Measurements from ENCODE around the gene CRYBA4.
"Not testable (repeated sequence)": the region's sequence is repeated elsewhere in the genome, so short reads cannot be mapped to it uniquely, and the experiment has no call there.

Gene CRYBA4

DNA sequence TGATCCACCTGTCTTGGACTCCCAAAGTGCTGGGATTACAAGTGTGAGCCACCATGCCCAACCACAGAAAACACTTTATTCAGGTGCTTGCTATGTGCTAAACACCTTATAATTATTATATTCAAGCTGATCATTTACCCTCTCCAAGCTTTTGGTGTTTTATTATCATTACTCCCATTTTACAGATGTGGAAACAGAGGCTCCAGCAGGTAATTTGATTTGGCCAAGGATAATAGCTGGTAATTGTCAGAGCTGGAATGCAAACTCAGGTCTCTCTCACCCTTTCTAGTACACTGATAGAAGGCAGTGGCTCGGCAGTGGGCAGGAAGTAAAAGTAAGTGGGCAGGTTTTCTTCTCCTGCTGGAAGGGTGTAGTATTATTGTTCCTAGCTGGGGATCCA lies 28.0 kb upstream of the CRYBA4 start:
- DNase-seq (ENCODE audit: low read depth in 1 of 2, low spot score in 1 of 2) = no peak

DNA sequence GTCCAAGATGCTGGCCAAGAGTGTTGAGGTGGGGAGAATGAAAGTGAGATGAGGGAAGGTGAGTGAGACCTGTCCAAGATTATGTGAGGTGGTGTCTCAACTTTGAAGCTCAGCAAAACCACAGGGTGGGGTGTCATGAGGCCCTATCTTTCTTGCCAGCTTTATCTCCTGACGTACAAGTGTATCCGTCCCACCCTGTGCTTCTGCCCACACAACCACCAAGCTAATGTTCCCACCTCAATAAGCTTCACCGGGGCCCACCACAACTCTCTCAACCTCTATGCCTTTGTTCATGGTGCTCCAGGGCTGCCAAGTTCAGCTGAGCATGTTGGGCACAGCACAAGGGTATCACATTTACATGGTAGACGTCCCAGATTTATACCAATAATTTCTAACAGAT lies 24.7 kb upstream of the CRYBA4 start:
- DNase-seq (ENCODE audit: low read depth in 1 of 2, low spot score in 1 of 2) = no peak

DNA sequence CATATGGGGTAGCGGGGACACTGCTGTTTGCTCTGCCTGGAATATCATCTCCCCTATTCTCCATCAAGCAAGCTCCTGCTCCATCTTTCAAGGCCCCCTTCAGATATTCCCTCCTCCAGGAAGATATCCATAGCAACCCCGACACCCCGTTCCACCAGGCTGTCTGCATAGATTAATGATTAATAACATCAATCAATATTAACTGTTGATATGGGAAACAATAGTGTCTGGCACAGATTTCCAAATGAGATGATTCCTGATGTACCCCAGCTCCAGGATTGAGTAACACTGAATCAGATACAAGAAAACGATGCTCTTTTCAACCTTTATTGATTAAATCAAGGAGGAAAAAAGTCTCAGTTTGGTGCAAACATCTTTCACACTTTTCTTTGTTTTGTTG lies 24.3 kb upstream of the CRYBA4 start:
- no peak for DNase-seq (ENCODE audit: low read depth in 1 of 2, low spot score in 1 of 2)

DNA sequence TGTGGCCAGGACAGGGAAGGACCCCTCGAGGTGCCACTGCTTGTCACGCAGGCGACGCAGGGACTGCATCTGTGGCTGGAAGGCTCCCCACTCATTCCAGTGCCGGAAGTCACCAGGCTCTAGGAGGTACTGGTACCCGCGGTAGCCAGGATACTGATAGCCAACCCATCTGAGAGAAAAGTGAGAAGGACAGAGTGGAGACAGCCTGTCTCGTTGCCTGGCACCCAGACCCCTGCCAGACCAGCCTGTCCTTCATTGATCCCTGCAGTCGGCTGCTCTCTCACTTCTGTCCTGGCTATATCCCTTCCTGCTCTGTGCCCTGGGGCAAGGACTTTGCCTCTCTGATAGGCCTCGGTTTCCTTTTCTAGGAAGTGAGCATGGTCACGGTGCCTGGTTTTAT lies 22.3 kb upstream of the CRYBA4 start:
- no peak for DNase-seq (ENCODE audit: low read depth in 1 of 2, low spot score in 1 of 2)

DNA sequence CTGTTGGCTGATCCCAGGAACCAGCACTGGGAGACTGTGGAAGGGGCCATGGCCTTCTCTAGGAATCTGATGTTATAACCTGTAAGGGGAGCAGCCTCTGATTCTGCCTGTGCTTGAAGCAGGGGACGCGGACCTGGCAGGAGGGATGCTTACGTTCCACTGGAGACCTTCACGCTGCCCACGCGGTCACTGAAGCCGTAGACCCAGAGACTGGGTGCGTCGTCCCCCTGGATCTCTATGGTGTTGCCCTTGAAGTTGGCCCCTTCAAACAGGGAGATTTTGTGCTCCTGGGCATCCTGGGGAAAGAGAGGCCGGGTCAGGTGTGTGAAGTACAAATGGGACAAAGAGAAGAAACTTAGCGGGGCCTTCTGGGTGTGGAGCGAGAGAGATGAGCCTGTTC lies 20.0 kb upstream of the CRYBA4 start:
- DNase-seq (ENCODE audit: low read depth in 1 of 2, low spot score in 1 of 2) = no peak

DNA sequence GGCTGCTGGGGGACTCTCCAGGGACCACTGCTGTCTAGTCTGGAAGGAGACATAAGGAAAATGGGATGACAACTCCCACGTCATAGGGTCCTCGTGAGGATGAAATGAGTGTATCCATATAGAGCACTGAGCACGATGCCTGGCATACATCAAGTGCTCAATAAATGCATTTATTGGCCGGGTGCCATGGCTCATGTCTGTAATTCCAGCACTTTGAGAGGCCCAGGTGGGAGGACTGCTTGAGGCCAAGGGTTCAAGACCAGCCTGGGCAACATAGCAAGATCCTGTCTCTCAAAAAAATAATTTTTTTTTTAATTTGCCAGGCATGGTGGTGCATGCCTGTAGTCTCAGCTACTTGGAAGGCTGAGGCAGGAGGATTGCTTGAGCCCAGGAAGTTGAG lies 19.6 kb upstream of the CRYBA4 start:
- no peak for DNase-seq (ENCODE audit: low read depth in 1 of 2, low spot score in 1 of 2)

DNA sequence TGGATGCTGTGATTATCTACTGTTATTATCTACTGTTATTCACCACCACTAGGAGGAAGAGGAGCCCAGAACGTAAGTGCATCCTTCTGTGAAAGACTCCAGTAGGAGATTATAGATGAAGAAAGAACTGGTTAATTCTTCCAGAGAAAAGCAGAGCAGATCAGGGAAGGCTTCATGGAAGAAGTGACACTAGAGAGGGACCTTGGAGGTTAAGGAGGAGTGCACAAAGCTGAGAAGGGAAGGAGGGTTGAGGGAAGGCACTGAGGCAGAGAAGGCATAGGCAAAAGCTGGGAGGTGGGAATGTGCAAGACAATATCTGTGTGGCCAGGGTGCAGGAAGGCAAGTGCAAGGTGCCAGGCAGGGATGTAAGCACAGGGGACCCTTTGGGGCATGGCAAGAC lies 17.4 kb upstream of the CRYBA4 start:
- DNase-seq (ENCODE audit: low read depth in 1 of 2, low spot score in 1 of 2) = no peak

DNA sequence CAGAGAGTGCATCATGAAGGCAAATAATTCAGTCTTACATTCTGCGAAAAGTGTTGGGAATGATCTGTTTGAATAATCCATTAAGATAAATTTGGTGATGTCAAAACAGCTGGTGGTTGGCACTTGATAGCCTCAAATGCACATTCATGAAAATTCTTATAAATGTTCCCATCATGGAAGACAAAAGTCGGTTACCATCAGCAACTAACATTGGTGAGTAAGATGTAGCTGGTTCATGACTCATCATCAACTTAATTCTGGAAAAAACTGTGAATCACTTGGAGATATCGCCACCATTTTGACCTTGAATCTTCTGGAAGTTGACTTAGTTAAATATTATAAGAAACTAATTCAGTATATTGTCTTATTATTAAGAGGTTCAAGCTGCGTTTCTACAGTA lies 15.2 kb upstream of the CRYBA4 start:
- DNase-seq (ENCODE audit: low read depth in 1 of 2, low spot score in 1 of 2) = no peak

DNA sequence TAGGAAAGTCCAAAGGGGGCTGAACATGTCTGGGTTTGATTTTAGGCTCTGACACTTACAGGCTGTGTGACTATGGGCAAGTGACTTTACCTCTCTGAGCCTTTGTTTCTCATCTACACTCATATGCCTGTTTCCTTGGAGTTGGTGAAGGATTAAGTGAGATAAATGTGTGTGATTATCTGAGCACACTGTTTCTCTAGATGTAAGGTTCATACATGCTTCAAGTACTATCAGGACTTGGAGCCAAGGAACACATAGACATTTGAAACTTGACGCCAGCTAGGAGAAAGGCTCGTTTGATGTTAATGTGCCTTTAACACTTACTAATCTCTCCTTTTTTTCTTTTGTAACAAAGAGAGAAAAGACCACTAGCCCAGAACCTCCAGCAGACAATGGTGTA lies 13.6 kb upstream of the CRYBA4 start:
- no peak for DNase-seq (ENCODE audit: low read depth in 1 of 2, low spot score in 1 of 2)

DNA sequence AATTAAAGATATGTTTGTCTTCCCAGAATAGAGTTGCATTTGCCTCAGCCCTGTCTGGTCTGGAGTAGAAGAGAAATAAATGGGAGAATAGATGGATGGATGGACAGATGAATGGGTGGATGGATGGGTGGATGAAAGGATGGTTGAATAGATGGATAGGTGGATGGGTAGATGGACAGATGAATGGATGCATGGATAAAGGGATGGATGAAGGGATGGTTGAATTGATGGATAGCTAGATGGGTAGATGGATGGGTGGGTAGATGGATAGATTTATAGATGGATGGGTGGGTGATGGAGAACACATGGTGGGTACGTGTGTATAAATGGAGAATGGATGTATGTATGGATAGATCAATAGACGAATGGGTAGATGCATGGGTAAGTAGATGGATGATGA lies 12.5 kb upstream of the CRYBA4 start:
- DNase-seq (ENCODE audit: low read depth in 1 of 2, low spot score in 1 of 2) = no peak

DNA sequence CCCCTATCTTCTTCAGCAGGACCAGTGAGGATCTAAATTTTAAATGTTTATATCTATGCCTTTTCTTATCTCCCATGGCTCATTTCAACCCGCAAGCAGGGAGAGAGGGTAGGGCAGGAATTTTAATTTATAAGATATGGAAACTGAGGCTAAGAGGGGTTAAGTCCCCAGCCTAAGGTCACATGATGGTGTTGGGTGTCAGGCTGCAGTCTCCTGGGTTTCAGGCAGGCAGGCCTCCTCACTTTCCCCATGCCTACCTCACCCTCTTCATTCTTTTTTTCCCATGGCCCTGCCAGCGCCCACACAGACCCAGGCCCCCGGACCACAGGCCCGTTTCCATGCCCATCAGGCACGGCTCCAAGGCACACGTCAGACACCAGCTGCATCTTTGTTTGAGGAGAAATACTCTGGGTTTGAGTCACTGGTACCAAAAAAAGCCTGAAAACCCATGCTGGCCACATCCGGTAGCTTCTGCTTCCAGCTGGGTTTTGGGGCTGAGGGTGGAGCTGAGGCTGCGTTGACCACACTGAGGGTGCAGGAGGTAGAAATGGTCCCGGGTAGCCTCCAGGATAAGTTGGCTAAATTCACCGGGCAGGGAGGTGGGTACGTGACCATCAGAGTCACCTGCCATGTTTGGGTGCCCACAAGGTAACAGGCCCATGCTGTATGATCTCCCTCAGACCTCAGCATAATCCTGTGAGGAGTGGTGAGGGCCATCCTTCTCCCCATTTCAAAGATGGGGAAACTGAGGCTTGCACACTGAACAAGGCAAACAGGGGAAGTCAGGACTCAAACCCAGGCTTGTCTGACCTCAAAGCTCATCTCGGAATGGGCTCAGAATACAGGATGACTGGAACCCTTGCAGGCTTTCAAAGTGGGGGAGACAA lies 11.4 kb upstream of the CRYBA4 start:
- DNase-seq (ENCODE audit: low read depth in 1 of 2, low spot score in 1 of 2) = no peak

DNA sequence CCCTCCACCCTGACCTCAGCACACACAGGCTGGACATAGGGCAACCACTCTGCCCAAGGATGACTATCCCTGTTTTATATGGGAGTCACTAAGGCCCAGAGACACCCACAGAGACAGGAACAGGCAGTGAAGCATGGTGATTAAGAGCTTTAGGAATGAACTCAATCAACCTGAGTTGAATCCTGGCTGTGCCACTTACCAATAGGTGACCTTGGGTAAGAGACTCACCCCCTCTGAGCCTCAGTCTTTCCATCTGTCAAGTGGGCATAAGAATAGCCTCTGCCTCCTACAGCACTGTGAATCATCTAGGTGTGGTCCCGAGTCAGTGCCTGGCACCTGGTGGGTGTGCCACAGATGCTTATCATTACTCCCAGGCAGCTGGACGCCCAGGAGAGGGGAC lies 10.8 kb upstream of the CRYBA4 start:
- DNase-seq (ENCODE audit: low read depth in 1 of 2, low spot score in 1 of 2) = no peak

DNA sequence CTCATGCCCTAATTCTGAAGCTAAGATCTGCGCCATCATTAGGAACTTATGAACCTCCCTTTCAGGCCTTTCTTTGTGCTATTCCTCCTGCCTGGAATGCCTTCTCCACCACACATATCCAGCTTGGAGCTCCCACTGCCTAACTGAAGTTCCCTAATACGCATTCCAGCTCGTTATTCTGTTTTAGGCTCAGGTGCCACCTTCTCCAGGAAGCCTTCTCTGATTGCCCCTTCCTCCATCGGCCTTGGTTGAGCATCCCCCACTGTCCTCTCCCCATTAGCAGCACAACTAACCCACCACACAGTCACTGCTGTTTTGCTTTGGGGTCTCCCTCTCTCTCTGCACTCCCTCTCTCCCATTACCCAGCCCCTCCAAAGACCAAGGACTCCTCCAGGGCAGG lies 9.1 kb upstream of the CRYBA4 start:
- DNase-seq (ENCODE audit: low read depth in 1 of 2, low spot score in 1 of 2) = no peak

DNA sequence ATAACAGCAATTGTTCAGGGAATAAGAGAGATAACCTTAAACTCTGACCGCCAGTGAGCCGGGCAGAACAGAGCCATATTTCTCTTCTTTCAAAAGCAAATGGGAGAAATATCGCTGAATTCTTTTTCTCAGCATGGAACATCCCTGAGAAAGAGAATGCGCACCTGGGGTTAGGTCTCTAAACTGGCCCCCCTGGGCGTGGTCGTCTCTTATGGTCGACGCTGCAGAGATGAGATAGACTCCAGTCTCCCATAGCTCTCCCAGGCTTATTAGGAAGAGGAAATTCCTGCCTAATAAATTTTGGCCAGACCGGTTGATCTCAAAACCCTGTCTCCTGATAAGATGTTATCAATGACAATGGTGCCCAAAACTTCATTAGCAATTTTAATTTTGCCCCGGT lies 8.0 kb upstream of the CRYBA4 start:
- DNase-seq (ENCODE audit: low read depth in 1 of 2, low spot score in 1 of 2) = not testable (repeated sequence)

DNA sequence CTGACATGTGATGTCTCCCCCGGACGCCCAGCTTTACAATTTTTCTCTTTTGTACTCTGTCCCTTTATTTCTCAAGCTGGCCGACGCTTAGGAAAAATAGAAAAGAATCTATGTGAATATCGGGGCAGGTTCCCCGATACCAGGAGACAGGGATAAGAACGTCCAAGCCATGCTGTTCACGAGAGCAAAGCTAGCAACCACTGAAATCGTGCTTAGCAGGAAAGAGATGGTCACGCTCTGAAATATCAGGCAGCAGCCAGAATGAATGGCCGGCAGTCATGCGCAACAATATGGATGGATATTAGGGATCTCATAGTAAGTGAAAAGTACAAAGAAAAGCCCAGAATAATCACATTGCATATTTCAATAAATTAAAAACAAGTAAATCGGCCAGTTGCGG lies 7.4 kb upstream of the CRYBA4 start:
- no peak for DNase-seq (ENCODE audit: low read depth in 1 of 2, low spot score in 1 of 2)

DNA sequence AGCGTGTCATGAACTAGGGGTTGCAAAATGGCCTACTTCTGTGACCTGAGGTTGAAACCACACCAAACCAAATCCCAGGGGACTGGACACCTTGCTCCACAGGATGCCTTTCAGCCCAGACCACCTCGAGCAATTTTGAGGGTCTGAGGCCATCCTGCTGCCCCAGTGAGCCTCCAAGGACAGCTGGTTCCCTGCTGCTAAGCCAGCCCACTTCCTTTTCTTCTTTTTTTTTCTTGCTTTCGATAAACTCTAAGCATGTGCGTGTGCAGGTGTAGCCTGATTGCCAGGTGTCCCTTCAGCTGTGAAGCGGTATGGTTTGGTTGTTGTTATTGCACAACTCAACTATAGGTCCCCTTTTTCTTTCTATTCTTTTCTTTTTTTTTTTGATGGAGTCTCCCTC lies 6.6 kb upstream of the CRYBA4 start:
- DNase-seq (ENCODE audit: low read depth in 1 of 2, low spot score in 1 of 2) = no peak

DNA sequence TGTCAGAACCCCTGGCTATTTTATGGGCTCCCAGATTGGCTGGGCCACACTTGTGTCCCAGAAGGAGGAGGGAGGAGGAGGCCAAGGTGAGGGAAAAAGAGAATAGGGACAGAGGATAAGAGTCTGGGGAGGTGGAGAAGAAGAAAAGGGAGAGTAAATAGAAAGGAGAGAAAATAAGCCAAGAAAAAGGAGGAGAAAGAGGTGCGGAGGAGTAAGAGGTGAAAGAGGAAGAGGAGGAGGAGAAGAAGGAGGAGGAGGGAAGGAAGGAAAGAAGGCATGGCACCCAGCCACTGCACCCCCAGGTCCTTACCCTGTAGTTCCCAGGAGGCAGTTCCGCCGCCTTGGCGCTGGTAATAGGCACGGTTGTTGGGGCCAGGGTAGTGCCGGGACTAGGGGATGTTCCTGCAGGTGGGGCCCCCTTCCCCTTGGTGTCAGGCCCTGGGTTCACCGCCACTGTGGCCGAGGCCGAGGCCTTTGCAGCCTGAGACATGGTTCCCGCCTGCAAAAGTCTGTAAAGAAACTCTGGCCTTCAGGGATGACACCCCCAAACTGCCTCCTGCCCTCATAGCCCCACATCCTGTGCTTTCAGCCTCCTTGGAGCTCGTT lies 5.8 kb upstream of the CRYBA4 start:
- DNase-seq (ENCODE audit: low read depth in 1 of 2, low spot score in 1 of 2) = no peak

DNA sequence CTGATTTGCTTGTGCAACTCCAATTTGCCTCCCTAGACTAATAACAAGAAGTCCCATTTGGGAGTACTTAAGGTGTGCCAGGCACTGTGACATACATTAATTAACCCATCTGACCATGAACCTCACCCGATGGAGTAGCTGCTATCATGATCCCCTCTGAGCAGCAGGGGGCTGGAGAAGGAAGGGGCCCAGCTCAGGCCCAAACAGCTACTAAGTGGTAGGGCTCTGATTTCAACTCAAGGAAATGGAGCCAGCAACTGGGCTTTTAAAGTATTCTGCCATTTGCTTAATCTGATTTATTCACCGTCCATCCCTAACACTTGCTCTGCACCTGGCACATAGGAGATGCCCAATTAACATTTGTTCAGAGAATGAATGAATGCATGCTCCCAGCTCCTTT lies 5.1 kb upstream of the CRYBA4 start:
- no peak for DNase-seq (ENCODE audit: low read depth in 1 of 2, low spot score in 1 of 2)

DNA sequence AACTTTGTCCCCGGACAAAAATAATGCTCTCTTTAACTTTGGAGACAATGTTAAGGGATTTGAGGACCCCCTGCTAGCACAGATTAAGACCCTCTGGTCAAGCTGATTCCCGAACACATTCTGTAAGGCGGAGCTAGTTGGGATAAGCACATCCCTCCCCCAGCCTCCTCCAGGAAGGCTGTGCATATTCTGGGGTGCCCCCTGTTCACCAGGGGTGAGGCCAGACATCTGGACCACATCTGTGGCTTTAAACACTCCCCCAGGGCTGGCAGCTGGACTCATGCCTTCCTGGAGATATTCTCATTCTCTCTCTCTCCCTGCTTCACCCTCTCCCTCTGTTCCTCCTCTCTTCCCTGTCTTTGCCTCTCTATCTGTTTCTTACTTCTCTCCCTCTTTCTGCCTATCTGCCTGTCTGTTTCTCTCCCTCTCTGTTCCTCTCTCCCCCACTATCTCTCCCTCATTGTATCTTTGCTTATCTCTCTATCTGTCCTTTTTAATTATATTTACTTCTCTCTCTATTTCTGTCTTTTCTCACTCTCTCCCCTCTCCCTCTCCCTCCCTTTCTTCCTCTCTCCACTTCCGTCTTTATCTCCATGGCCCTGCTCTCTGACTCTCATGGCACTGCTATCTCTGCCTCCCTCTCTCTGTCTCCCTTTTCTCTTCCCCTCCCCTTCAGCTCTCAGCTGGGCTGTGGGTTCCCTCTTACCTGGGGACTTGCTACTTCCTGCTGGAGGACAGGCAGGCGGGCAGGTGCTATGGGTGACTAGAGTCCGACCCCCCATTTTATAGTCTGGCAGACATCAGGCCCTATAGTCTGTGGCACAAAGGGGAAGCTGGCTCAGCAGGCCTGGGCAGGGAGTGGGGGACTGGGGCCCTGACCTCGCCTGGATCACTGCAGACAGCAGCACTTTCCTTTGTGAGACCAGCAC lies 4.2 kb upstream of the CRYBA4 start, which contains the start of gene CRYBB1:
TSS of gene CRYBB1 (minus strand) at position 757 of the 929 bp plus-strand sequence. CDS start 1,708 bp downstream, outside the sequence.
- DNase-seq (ENCODE audit: low read depth in 1 of 2, low spot score in 1 of 2) = no peak

DNA sequence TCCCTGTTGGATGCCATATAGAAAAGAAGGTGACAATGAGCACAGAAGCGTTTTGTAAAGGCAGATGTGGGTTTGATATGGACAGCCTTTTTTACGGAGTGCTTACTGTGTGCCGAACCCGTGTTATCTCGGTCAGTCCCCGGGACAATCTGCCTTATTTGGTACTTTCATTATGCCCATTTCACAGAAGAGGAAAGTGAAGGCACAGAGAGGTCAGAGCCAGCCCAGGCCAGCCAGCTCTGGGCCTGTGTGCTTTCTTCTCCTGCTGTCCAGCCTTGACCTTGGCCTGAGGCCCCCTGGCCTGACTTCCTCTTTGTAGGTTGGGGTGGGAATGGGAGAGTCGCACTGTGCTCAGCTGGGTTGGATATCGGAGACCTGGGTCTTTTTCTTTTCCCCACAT lies 3.3 kb upstream of the CRYBA4 start:
- no peak for DNase-seq (ENCODE audit: low read depth in 1 of 2, low spot score in 1 of 2)

DNA sequence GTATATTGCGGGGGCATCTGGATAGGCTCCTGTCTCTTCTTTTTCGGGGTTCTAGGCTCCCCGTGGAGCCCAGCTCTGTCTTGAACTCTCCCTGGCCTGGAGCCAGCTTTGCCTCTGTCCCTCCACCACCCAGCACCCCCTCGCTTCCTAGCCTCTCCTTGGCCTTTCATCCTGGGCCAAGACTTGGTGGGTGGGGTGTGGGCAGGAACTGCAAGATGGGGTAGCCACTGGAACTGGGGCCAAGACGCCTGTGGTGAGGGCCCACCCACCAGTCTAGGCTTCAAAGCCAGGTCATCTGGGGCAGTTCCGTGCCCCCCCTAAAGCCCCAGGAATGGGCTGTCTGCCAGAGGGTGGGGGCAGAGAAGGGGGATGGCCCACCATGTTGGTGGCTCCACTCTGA lies 2.3 kb upstream of the CRYBA4 start:
- no peak for DNase-seq (ENCODE audit: low read depth in 1 of 2, low spot score in 1 of 2)

DNA sequence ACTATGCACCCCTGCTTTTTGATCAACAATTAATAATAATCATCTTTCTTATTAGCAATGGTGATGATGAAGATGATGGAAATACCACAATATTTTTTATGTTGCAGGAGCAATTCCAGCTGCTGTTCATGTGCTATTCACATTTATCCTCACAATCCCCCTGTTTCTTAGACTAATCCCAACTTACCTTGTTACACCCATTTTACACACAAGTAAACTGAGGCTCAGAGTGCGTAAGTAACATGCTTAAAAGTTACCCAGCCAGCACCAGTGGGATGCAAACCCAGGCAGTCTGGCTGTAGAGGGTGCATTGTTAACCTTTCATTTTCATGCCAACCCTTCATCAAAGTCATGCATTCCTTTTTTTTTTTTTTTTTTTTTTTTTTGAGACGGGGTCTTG lies 1.6 kb upstream of the CRYBA4 start:
- no peak for DNase-seq (ENCODE audit: low read depth in 1 of 2, low spot score in 1 of 2)
